ENCODE results near the gene CCDC148. TPM values are rescaled to one million over a fixed set of nuclear protein-coding genes. Genes with fewer than 3 reads are reported as not detected.
"Not testable (repeated sequence)": the region's sequence is repeated elsewhere in the genome, so short reads cannot be mapped to it uniquely, and the experiment has no call there.

CCDC148 gene
- total RNA-seq, 4 donors from 2014 or later, result 0.55 to 1.6 TPM; not detected in 2

GRCh38 chr2:158481116-158481515, 24.6 kb upstream of the CCDC148 start:
- no peak for DNase-seq (ENCODE audit: low spot score in 2 of 2)
- no peak overlapping the region for H3K4me3 ChIP-seq (ENCODE audit: low read depth, poor library complexity, severe bottlenecking)
- 97 to 100% methylated on average over 1 of the region's 1 CpG for WGBS, 2 donors
- TF ChIP-seq CTCF (IDR thresholded peaks at IDR 0.05) (no peak), POLR2A (IDR thresholded peaks at IDR 0.05) (no peak)
- intact Hi-C loops (cut with DNase I; ENCODE audit: low total_unique reads), result no loop called here

DNA sequence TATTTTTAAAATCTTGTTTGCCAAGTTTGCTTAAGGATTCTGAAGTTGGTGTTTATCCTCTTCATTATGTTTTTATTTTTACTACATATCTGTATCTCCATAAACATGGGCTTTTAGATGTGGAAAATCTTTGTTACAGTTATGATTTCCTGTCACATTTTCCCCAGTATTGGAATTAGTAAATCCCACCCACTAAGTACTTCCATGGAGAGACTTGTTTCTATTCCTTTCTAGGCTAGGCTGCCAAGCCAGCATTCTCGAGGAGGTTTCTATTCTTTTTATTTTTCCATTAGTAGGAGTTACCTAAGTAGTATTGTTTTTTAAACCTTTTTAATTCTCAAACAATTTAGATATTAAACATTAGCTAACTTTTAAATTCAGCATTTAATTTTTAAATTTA, 22.3 kb upstream of the CCDC148 start:
- WGBS, 2 donors, result 31 to 43% methylated on average over 1 of the region's 1 CpG
- intact Hi-C loops (cut with DNase I; ENCODE audit: low total_unique reads), result no loop called here
- DNase-seq (ENCODE audit: low spot score in 2 of 2), result no peak
- no peak for TF ChIP-seq CTCF (IDR thresholded peaks at IDR 0.05)
- no peak for TF ChIP-seq POLR2A (IDR thresholded peaks at IDR 0.05)
- H3K4me3 ChIP-seq (ENCODE audit: low read depth, poor library complexity, severe bottlenecking), result no peak overlapping the region

GRCh38 chr2:158478237-158478636, 21.7 kb upstream of the CCDC148 start:
- no peak overlapping the region for H3K4me3 ChIP-seq (ENCODE audit: low read depth, poor library complexity, severe bottlenecking)
- TF ChIP-seq CTCF (IDR thresholded peaks at IDR 0.05) (no peak), POLR2A (IDR thresholded peaks at IDR 0.05) (no peak)
- no peak for DNase-seq (ENCODE audit: low spot score in 2 of 2)

DNA sequence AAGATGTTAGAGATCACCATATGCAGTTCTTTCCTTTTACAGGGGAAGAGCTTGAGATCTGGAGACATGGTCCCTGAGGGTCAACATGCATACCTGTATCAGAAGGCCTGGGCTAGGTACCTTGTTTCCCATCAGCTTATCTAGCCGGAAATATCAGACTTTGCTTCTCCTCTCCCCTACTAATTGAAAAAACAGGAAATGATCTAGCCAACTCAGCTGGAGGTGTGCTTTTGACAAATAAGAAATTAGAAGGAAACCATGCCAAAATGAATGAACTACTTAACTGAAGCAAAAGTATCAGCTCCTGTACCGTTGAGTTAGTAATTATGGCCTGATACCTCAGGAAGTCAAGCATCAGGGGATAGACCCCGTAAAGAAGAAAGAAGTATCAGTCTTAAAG, 20.6 kb upstream of the CCDC148 start:
- DNase-seq (ENCODE audit: low spot score in 2 of 2), result no peak
- no peak for TF ChIP-seq POLR2A (IDR thresholded peaks at IDR 0.05)
- TF ChIP-seq CTCF (IDR thresholded peaks at IDR 0.05), result no peak
- intact Hi-C loops (cut with DNase I; ENCODE audit: low total_unique reads), result no loop called here
- WGBS, 2 donors, result 45 to 57% methylated on average over 3 of the region's 3 CpGs
- H3K4me3 ChIP-seq (ENCODE audit: low read depth, poor library complexity, severe bottlenecking), result no peak overlapping the region

More at GRCh38 chr2:158478237-158478636, 21.7 kb upstream of the CCDC148 start:
- WGBS, 2 donors, result 58 to 66% methylated on average over 6 of the region's 6 CpGs
- intact Hi-C loops (cut with DNase I; ENCODE audit: low total_unique reads), result no loop called here

DNA sequence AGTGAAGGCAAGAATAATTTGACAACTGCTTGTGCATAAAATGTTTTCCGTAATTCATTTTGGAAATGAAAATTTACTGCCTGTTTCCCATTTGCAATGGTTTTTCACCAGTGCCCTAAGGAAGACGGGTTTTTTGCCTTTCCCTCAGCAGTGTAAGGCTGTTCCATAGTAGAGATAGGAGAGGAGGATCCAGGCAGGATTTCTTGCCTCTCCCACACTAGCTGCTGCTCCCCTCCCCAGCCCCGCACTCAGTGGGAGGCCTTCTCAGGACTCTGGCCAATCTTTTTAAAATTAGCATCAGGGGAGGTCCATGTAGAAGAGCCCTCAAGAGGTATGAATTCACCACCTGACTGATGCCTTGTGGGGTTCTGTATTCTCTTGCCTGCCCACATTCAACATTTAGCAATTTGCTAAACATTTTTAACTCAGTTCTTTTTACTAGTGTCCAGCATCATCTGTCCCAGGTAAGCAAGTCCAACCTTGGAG, 18.0 kb upstream of the CCDC148 start:
- intact Hi-C loops (cut with DNase I; ENCODE audit: low total_unique reads); H3K4me3 ChIP-seq (ENCODE audit: low read depth, poor library complexity, severe bottlenecking); DNase-seq (ENCODE audit: low spot score in 2 of 2): not testable (repeated sequence)
- 96 to 98% methylated on average over 3 of the region's 3 CpGs for WGBS, 2 donors

GRCh38 chr2:158473719-158474392, 17.3 kb upstream of the CCDC148 start:
- WGBS, 2 donors, result 92% methylated on average over 8 of the region's 8 CpGs
- no peak for DNase-seq (ENCODE audit: low spot score in 2 of 2)
- H3K4me3 ChIP-seq (ENCODE audit: low read depth, poor library complexity, severe bottlenecking), result no peak overlapping the region
- TF ChIP-seq CTCF (IDR thresholded peaks at IDR 0.05) (no peak), POLR2A (IDR thresholded peaks at IDR 0.05) (no peak)
- intact Hi-C loops (cut with DNase I; ENCODE audit: low total_unique reads), result no loop called here

GRCh38 chr2:158473300-158473699, 16.7 kb upstream of the CCDC148 start:
- intact Hi-C loops (cut with DNase I; ENCODE audit: low total_unique reads); DNase-seq (ENCODE audit: low spot score in 2 of 2): not testable (repeated sequence)
- 96 to 100% methylated on average over 3 of the region's 3 CpGs for WGBS, 2 donors

DNA sequence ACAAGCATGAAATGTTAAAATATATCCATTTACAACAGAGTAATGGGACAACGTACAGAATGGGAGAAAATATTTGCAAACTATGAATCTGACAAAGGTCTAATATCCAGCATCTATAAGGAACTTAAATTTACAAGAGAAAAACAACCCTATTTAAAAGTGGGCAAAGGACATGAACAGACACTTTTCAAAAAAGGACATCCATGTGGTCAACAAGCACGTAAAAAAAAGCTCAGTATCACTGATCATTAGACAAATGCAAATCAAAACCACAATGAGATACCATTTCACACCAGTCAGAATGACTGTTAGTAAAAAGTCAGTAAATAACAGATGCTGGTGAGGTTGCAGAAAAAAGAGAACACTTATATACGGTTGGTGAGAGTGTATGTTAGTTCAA, 16.3 kb upstream of the CCDC148 start:
- DNase-seq (ENCODE audit: low spot score in 2 of 2); H3K4me3 ChIP-seq (ENCODE audit: low read depth, poor library complexity, severe bottlenecking); intact Hi-C loops (cut with DNase I; ENCODE audit: low total_unique reads): not testable (repeated sequence)
- 97 to 100% methylated on average over 3 of the region's 3 CpGs for WGBS, 2 donors

More at GRCh38 chr2:158473300-158473699, 16.7 kb upstream of the CCDC148 start:
- not testable (repeated sequence) for H3K4me3 ChIP-seq (ENCODE audit: low read depth, poor library complexity, severe bottlenecking)
